NB4 (cell line): ENCODE measurements around the gene CKLF.

Experiments used
- DNase-seq: peaks from one replicate; pipeline ENCODE4 v3.0.0; 2010; ENCODE audit warnings: low read depth
- H3K4me3 ChIP-seq: one replicate; pipeline ENCODE4 v1.5.1; 2011; ENCODE audit warnings: mild to moderate bottlenecking, low read depth, low read length, moderate library complexity
- MYC ChIP-seq: IDR thresholded peaks from 2 replicates; pipeline ENCODE4 v1.6.1; 2011; ENCODE audit warnings: low read depth, low read length
- POLR2A ChIP-seq: IDR thresholded peaks from 2 replicates; pipeline ENCODE4 v1.6.1; 2011; ENCODE audit warnings: mild to moderate bottlenecking; ENCODE audit not compliant: insufficient read length; ENCODE audit errors: extremely low read depth
- TF ChIP-seq, protein P1 (sequence below): IDR thresholded peaks from 2 replicates; pipeline ENCODE4 v1.6.1; 2011; ENCODE audit warnings: low read depth, low read length
- TF ChIP-seq, protein P2 (sequence below): IDR thresholded peaks from one replicate; pipeline ENCODE4 v1.5.1; 2012; ENCODE audit warnings: low read depth, low read length

The CKLF gene

DNA sequence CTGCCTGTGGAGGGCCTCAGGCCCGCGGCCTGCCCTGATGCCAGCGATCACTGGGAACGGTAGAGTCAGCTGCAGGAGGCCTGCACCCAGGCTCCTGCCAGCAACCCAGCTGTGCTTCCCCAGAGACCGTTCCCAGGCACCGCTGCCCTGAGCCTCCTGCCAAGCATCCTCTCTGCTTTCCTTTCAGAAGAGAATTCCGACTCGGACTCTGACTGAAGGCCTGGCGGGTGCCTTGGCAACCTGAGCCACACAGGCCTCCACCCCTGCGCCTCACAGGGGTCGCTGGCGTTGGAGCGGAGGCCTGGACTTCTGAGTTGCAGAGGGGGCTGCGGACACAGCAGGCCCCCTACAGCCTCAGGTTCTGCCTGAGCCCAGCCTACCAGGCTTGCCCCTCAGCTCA, 60.0 kb downstream of the CKLF start:
- DNase-seq: no peak
- TF ChIP-seq, protein P1, sequence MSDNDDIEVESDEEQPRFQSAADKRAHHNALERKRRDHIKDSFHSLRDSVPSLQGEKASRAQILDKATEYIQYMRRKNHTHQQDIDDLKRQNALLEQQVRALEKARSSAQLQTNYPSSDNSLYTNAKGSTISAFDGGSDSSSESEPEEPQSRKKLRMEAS: no peak
- TF ChIP-seq POLR2A: no peak
- TF ChIP-seq, protein P2, sequence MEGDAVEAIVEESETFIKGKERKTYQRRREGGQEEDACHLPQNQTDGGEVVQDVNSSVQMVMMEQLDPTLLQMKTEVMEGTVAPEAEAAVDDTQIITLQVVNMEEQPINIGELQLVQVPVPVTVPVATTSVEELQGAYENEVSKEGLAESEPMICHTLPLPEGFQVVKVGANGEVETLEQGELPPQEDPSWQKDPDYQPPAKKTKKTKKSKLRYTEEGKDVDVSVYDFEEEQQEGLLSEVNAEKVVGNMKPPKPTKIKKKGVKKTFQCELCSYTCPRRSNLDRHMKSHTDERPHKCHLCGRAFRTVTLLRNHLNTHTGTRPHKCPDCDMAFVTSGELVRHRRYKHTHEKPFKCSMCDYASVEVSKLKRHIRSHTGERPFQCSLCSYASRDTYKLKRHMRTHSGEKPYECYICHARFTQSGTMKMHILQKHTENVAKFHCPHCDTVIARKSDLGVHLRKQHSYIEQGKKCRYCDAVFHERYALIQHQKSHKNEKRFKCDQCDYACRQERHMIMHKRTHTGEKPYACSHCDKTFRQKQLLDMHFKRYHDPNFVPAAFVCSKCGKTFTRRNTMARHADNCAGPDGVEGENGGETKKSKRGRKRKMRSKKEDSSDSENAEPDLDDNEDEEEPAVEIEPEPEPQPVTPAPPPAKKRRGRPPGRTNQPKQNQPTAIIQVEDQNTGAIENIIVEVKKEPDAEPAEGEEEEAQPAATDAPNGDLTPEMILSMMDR: no peak
- TF ChIP-seq MYC: no peak
- no peak overlapping the region for H3K4me3 ChIP-seq

DNA sequence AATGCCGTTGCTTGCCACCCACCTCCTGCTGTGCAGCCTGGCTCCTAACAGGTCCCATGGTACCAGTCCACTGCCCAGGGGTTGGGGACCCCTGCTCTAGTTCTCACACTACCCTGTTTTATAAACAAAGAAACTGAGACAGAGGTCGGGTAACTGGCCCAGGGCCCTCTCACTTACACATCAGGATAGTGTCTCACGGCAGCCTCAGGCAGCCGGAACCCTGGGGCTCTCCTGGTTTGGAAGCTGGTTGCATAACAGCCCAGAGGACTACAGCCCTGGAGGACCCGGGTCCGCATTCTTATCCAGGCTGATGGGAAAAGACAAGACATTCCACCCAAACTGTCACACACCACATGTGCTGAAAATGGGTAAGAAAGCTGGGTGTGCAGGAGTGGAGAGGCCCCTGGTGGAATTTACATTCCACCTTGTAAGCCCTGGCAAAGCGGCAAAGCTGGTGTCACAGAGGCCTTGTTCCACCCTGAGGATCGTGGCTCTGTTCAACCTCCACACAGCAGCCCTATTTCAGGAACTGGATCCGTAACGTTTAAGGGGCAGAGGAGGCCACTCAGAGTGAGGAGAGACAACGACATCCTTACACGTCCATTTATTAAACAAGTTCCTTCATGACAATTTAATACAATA, 61.9 kb downstream of the CKLF start:
- no peak overlapping the region for H3K4me3 ChIP-seq
- no peak for DNase-seq
- TF ChIP-seq, protein P1: no peak
- no peak for TF ChIP-seq POLR2A
- TF ChIP-seq, protein P2: no peak
- no peak for TF ChIP-seq MYC
